ENCODE data around the gene MARCHF10. TPM values are rescaled to one million over a fixed set of nuclear protein-coding genes. Genes with fewer than 3 reads are reported as not detected.

The MARCHF10 gene
- total RNA-seq, 1 donor from 2014 or later = not detected

- intact Hi-C loops (cut with DNase I) = no loop called here
- Histone ChIP-seq H3K27me3 (no peaks in the 10 kb centered on the region), H3K4me3 (no peak overlapping the region), H3K36me3 (no peaks in the 10 kb centered on the region), H3K4me1 (no peaks in the 10 kb centered on the region), H3K27ac (no peak overlapping the region), H3K9me3 (no peaks in the 10 kb centered on the region)
- no peak for DNase-seq
- TF ChIP-seq, protein P1, sequence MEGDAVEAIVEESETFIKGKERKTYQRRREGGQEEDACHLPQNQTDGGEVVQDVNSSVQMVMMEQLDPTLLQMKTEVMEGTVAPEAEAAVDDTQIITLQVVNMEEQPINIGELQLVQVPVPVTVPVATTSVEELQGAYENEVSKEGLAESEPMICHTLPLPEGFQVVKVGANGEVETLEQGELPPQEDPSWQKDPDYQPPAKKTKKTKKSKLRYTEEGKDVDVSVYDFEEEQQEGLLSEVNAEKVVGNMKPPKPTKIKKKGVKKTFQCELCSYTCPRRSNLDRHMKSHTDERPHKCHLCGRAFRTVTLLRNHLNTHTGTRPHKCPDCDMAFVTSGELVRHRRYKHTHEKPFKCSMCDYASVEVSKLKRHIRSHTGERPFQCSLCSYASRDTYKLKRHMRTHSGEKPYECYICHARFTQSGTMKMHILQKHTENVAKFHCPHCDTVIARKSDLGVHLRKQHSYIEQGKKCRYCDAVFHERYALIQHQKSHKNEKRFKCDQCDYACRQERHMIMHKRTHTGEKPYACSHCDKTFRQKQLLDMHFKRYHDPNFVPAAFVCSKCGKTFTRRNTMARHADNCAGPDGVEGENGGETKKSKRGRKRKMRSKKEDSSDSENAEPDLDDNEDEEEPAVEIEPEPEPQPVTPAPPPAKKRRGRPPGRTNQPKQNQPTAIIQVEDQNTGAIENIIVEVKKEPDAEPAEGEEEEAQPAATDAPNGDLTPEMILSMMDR (IDR thresholded peaks at IDR 0.05) = no peak
- ATAC-seq = no peak
These were observed 56.9 kb downstream of the MARCHF10 start for GRCh38 chr17:62751060-62751691.

DNA sequence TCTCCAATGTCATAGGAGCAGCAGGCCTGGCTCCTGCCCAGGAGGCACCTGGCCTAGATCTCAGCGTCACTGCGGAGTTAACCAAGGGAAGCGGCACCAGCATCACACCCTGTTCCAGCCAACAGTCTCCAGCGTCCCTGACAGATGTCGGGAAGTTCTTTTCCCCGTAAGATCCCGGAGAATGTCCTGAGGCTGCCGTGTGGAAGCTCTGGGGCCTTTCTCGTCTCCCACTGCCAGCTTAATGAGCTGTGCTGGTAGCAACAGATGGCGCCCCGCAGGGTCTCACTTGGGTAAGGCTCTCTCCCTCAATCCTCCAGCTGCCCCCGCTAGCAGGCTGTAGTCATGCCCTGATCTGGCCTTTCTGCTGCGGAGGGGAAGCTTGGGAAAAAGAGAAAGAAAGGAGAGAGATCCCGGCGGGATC is 57.5 kb downstream of the MARCHF10 start:
- Histone ChIP-seq H3K9me3 (no peaks in the 10 kb centered on the region), H3K4me1 (no peaks in the 10 kb centered on the region), H3K27ac (no peak overlapping the region), H3K36me3 (no peaks in the 10 kb centered on the region), H3K4me3 (no peak overlapping the region), H3K27me3 (no peaks in the 10 kb centered on the region)
- DNase-seq (no peak), ATAC-seq (no peak)
- TF ChIP-seq, protein P1 (IDR thresholded peaks at IDR 0.05) = no peak
- intact Hi-C loops (cut with DNase I) = no loop called here

GRCh38 chr17:62749926-62750325 is 58.2 kb downstream of the MARCHF10 start:
- no peak for DNase-seq

GRCh38 chr17:62746941-62747340 is 61.2 kb downstream of the MARCHF10 start:
- TF ChIP-seq, protein P1 (IDR thresholded peaks at IDR 0.05) = no peak
- H3K27ac ChIP-seq = no peak overlapping the region
- intact Hi-C loops (cut with DNase I) = no loop called here
- H3K9me3 ChIP-seq = no peaks in the 10 kb centered on the region
- no peak for DNase-seq
- H3K36me3 ChIP-seq = no peaks in the 10 kb centered on the region
- H3K4me3 ChIP-seq = no peak overlapping the region
- no peaks in the 10 kb centered on the region for H3K27me3 ChIP-seq
- ATAC-seq = no peak
- H3K4me1 ChIP-seq = no peaks in the 10 kb centered on the region

More at GRCh38 chr17:62749926-62750325, 58.2 kb downstream of the MARCHF10 start:
- no peak overlapping the region for H3K27ac ChIP-seq
- H3K36me3 ChIP-seq = no peaks in the 10 kb centered on the region
- intact Hi-C loops (cut with DNase I) = no loop called here
- no peaks in the 10 kb centered on the region for H3K9me3 ChIP-seq
- no peaks in the 10 kb centered on the region for H3K4me1 ChIP-seq
- ATAC-seq = no peak
- H3K27me3 ChIP-seq = no peaks in the 10 kb centered on the region
- TF ChIP-seq, protein P1 (IDR thresholded peaks at IDR 0.05) = no peak
- H3K4me3 ChIP-seq = no peak overlapping the region

DNA sequence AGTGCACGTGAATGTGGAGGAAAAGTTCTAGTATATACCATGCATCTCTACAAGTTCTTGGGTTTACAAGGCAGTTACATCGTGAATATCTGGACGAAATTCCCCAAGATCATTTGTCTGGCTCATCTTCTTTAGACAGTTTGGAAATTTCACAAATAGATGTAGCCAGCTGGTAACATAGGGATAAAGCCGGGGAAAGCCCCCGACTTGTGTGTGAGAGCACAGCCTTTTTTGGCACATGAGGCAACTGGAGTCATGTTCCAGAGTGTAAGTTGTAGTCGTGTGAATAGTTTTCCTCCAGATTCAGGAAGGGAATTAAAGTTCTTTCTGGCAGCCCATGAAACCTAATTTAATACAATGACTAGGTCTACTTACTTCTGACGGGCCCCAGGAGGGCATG is 62.3 kb downstream of the MARCHF10 start:
- H3K27me3 ChIP-seq = no peaks in the 10 kb centered on the region
- no peaks in the 10 kb centered on the region for H3K4me1 ChIP-seq
- no peaks in the 10 kb centered on the region for H3K9me3 ChIP-seq
- TF ChIP-seq, protein P1 (IDR thresholded peaks at IDR 0.05) = no peak
- ATAC-seq (no peak), DNase-seq (no peak)
- H3K4me3 ChIP-seq = no peak overlapping the region
- H3K36me3 ChIP-seq = no peaks in the 10 kb centered on the region
- intact Hi-C loops (cut with DNase I) = no loop called here
- no peak overlapping the region for H3K27ac ChIP-seq

GRCh38 chr17:62744259-62744658 is 63.9 kb downstream of the MARCHF10 start:
- H3K4me3 ChIP-seq = no peak overlapping the region
- TF ChIP-seq, protein P1 (IDR thresholded peaks at IDR 0.05) = no peak
- no peak overlapping the region for H3K27ac ChIP-seq
- H3K36me3 ChIP-seq = no peaks in the 10 kb centered on the region
- no peaks in the 10 kb centered on the region for H3K27me3 ChIP-seq
- intact Hi-C loops (cut with DNase I) = no loop called here
- H3K4me1 ChIP-seq = no peaks in the 10 kb centered on the region
- H3K9me3 ChIP-seq = no peaks in the 10 kb centered on the region
- no peak for ATAC-seq
- no peak for DNase-seq
